Uterus (tissue), 2 donors: ENCODE results near the gene CCDC78.

Experiments
- CTCF ChIP-seq, 4 experiments: fragments of 200-600 bp in 2 of 4; fragments of 450-650 bp in 2 of 4; sonication (generic) in 2 of 4; IDR thresholded peaks; one replicate each; pipeline ENCODE4 v1.5.1; 2016 to 2019; ENCODE audit warnings: antibody characterized with exemption in 4 of 4, mild to moderate bottlenecking in 2 of 4, moderate library complexity in 1 of 4
- POLR2A ChIP-seq, 2 donors: fragments of 450-650 bp; IDR thresholded peaks; one replicate each; pipeline ENCODE4 v1.6.1; 2016; ENCODE audit warnings: antibody characterized with exemption in 2 of 2, mild to moderate bottlenecking in 1 of 2, moderate library complexity in 1 of 2

GRCh38 chr16:718922-719321, 7.3 kb downstream of the CCDC78 start:
- TF ChIP-seq CTCF (IDR thresholded peaks at IDR 0.05): no peak
- TF ChIP-seq POLR2A (IDR thresholded peaks at IDR 0.05): no peak
